Peyer's patch (tissue), 4 donors: ENCODE data around the gene SERINC5.

ENCODE experiments used
- POLR2A ChIP-seq, 2 donors: fragments of 450-650 bp; IDR thresholded peaks; one replicate each; pipeline ENCODE4 v1.5.1; 2017; ENCODE audit warnings: antibody characterized with exemption in 2 of 2, mild to moderate bottlenecking in 2 of 2, moderate library complexity in 2 of 2
- TF ChIP-seq, protein P1 (sequence below), 6 experiments: fragments of 450-650 bp in 4 of 6; fragments of 200-600 bp in 2 of 6; sonication (generic) in 1 of 6; IDR thresholded peaks; one replicate each; pipeline ENCODE4 v1.5.1; 2017 to 2019; ENCODE audit warnings: antibody characterized with exemption in 6 of 6, mild to moderate bottlenecking in 3 of 6, moderate library complexity in 1 of 6

DNA sequence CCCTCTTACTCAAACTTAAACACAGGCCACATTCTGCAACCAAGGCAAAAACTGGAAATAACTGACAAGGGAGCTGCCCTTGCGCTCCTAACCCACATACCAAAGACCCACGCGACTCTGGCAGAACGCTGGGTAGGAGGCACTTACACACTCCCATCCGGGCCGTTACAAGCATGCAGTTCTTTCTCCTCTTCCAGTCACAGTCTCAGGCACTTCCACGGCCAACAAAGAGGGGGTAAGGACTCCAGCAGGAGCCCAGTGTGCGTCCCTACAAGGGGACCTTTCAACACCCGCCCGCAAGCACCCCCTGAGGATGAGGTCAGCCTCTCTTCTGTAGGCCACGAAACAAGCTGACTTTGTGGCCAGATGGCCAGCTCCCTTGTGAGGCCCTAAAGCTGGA lies 57.4 kb downstream of the SERINC5 start:
- TF ChIP-seq, protein P1, sequence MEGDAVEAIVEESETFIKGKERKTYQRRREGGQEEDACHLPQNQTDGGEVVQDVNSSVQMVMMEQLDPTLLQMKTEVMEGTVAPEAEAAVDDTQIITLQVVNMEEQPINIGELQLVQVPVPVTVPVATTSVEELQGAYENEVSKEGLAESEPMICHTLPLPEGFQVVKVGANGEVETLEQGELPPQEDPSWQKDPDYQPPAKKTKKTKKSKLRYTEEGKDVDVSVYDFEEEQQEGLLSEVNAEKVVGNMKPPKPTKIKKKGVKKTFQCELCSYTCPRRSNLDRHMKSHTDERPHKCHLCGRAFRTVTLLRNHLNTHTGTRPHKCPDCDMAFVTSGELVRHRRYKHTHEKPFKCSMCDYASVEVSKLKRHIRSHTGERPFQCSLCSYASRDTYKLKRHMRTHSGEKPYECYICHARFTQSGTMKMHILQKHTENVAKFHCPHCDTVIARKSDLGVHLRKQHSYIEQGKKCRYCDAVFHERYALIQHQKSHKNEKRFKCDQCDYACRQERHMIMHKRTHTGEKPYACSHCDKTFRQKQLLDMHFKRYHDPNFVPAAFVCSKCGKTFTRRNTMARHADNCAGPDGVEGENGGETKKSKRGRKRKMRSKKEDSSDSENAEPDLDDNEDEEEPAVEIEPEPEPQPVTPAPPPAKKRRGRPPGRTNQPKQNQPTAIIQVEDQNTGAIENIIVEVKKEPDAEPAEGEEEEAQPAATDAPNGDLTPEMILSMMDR (IDR thresholded peaks at IDR 0.05) = no peak
- TF ChIP-seq POLR2A (IDR thresholded peaks at IDR 0.05) = no peak
